ENCODE data around the gene ANKRD34B.
"Not testable (repeated sequence)": the region's sequence is repeated elsewhere in the genome, so short reads cannot be mapped to it uniquely, and the experiment has no call there.

The ANKRD34B gene

GRCh38 chr5:80569961-80570786, at the start of gene ANKRD34B:
Gene ANKRD34B (minus strand): TSS chr5:80570280. CDS start chr5:80560019, 10,261 bp downstream.
- DNase-seq = no peak

GRCh38 chr5:80619086-80619485, 49.0 kb upstream of the ANKRD34B start:
- DNase-seq = no peak

GRCh38 chr5:80618438-80618837, 48.4 kb upstream of the ANKRD34B start:
- no peak for DNase-seq

GRCh38 chr5:80615266-80615914, 45.3 kb upstream of the ANKRD34B start:
- DNase-seq = no peak

GRCh38 chr5:80609692-80610091, 39.6 kb upstream of the ANKRD34B start:
- no peak for DNase-seq

GRCh38 chr5:80608731-80609130, 38.7 kb upstream of the ANKRD34B start:
- no peak for DNase-seq

GRCh38 chr5:80607832-80608231, 37.8 kb upstream of the ANKRD34B start:
- DNase-seq = no peak

GRCh38 chr5:80607343-80607742, 37.3 kb upstream of the ANKRD34B start:
- no peak for DNase-seq

- DNase-seq = no peak
Observed at GRCh38 chr5:80600943-80601693, 31.0 kb upstream of the ANKRD34B start.

- DNase-seq = no peak
Observed at GRCh38 chr5:80597500-80597899, 27.4 kb upstream of the ANKRD34B start.

GRCh38 chr5:80594810-80595209, 24.7 kb upstream of the ANKRD34B start:
- DNase-seq = no peak

- DNase-seq = no peak
Observed at GRCh38 chr5:80592761-80593160, 22.7 kb upstream of the ANKRD34B start.

GRCh38 chr5:80592105-80592504, 22.0 kb upstream of the ANKRD34B start:
- DNase-seq = no peak

GRCh38 chr5:80591352-80591751, 21.3 kb upstream of the ANKRD34B start:
- DNase-seq = no peak

GRCh38 chr5:80590766-80591165, 20.7 kb upstream of the ANKRD34B start:
- DNase-seq = no peak

GRCh38 chr5:80588858-80589540, 18.9 kb upstream of the ANKRD34B start:
- DNase-seq = no peak

GRCh38 chr5:80584770-80585169, 14.7 kb upstream of the ANKRD34B start:
- no peak for DNase-seq

GRCh38 chr5:80580291-80580690, 10.2 kb upstream of the ANKRD34B start:
- DNase-seq = not testable (repeated sequence)

- no peak for DNase-seq
Observed at GRCh38 chr5:80579050-80579449, 9.0 kb upstream of the ANKRD34B start.

GRCh38 chr5:80577707-80578106, 7.6 kb upstream of the ANKRD34B start:
- no peak for DNase-seq

- DNase-seq = no peak
Observed at GRCh38 chr5:80576383-80576782, 6.3 kb upstream of the ANKRD34B start.

- no peak for DNase-seq
Observed at GRCh38 chr5:80573062-80573461, 3.0 kb upstream of the ANKRD34B start.

Measured in CD4-positive, alpha-beta T cell treated with Interleukin-1 beta for 1 hour (primary cell).